8988T (cell line): ENCODE data around the gene MRPS11.
"Not testable (repeated sequence)": the region's sequence is repeated elsewhere in the genome, so short reads cannot be mapped to it uniquely, and the experiment has no call there.

Experiments
- DNase-seq: peaks from one replicate; pipeline ENCODE4 v3.0.0; 2011

MRPS11 gene

GRCh38 chr15:88467073-88467934, at the start of gene MRPS11, which contains the start of gene MRPL46:
MRPS11 (plus strand) TSS chr15:88467708; CDS start chr15:88467718, 10 bp downstream.
MRPL46 (minus strand) TSS chr15:88467388; CDS start chr15:88467377, 11 bp downstream.
- DNase-seq, result peak; percentile 48

GRCh38 chr15:88419830-88420229, 47.7 kb upstream of the MRPS11 start:
- DNase-seq, result no peak

- DNase-seq, result no peak
Measured at GRCh38 chr15:88423331-88423730, 44.2 kb upstream of the MRPS11 start.

GRCh38 chr15:88426304-88426703, 41.2 kb upstream of the MRPS11 start:
- no peak for DNase-seq

- DNase-seq, result no peak
Measured at GRCh38 chr15:88428053-88428452, 39.5 kb upstream of the MRPS11 start.

- DNase-seq, result no peak
Measured at GRCh38 chr15:88428805-88429605, 38.5 kb upstream of the MRPS11 start.

GRCh38 chr15:88430051-88430450, 37.5 kb upstream of the MRPS11 start:
- no peak for DNase-seq

- DNase-seq, result no peak
Measured at GRCh38 chr15:88431441-88431840, 36.1 kb upstream of the MRPS11 start.

- DNase-seq, result no peak
Measured at GRCh38 chr15:88433046-88433685, 34.3 kb upstream of the MRPS11 start.

GRCh38 chr15:88434106-88434505, 33.4 kb upstream of the MRPS11 start:
- DNase-seq, result not testable (repeated sequence)

- DNase-seq, result no peak
Measured at GRCh38 chr15:88438181-88438580, 29.3 kb upstream of the MRPS11 start.

GRCh38 chr15:88440021-88440420, 27.5 kb upstream of the MRPS11 start:
- no peak for DNase-seq

- no peak for DNase-seq
Measured at GRCh38 chr15:88441076-88441730, 26.3 kb upstream of the MRPS11 start.

- DNase-seq, result no peak
Measured at GRCh38 chr15:88447206-88447605, 20.3 kb upstream of the MRPS11 start.

GRCh38 chr15:88447741-88448140, 19.8 kb upstream of the MRPS11 start:
- no peak for DNase-seq

- no peak for DNase-seq
Measured at GRCh38 chr15:88448991-88449461, 18.5 kb upstream of the MRPS11 start.

GRCh38 chr15:88449581-88449980, 17.9 kb upstream of the MRPS11 start:
- no peak for DNase-seq

- peak; percentile 57 for DNase-seq
Measured at GRCh38 chr15:88450125-88450798, 17.2 kb upstream of the MRPS11 start.

GRCh38 chr15:88453651-88454050, 13.9 kb upstream of the MRPS11 start:
- no peak for DNase-seq

GRCh38 chr15:88454236-88454635, 13.3 kb upstream of the MRPS11 start:
- DNase-seq, result no peak

- DNase-seq, result no peak
Measured at GRCh38 chr15:88454867-88455810, 12.4 kb upstream of the MRPS11 start.
